ENCODE results near the gene ILKAP. TPM values are rescaled to one million over a fixed set of nuclear protein-coding genes. Genes with fewer than 3 reads are reported as not detected.

ILKAP gene
- total RNA-seq, 1 donor from 2014 or later, result 71.4 TPM

DNA sequence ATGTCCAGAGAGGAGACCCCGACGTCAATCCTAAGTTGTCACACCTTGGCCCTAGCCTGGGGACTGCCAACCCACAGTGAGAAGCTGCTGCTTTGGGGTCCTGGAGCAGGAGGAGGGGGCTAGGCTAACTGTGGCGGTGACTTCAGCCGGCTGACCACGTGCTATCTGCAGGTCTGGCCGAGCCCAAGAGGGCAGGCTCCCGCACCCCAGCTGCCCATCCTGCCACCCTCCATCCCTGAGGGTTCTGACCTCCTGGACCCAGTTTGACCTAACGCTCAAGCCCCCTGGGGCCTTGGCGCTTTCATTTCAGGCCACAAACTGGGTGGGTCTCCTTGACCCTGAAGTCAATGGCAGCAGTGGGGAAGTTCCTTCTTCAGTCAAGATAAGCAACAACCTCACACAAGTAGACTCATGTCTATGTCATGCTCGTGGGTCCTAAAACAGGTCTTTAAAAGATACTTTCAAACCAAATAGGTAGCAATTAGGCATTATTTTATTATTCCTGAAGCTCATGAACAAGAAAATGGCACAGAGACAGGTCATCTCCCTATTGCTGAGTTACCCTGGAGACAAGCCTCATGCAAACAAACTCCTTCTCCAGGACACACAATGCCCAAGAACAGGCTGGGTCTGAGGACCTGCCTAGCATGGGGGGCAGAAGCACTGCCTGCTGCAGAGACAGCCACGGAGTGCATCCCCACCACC lies 34.1 kb upstream of the ILKAP start:
- intact Hi-C loops (cut with micrococcal nuclease), result no loop called here

DNA sequence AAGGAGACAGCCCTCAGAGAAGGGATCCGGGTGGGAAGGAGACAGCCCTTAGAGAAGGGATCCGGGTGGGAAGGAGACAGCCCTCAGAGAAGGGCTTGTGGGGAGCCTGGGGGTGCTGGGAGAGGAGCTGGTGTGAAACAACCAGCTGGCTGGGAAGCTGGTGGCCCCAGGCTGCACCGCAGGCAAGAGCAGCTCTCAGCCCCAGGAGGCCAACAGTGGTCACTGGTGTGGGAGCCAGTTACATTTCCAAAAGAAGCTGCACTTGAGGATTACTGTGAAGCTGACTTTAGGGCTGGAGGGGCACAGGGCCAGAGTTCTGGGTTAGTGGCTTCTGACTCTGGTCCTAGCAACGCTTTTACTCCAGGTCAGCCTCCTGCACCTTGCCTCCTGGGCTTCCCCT lies 33.1 kb upstream of the ILKAP start:
- intact Hi-C loops (cut with micrococcal nuclease), result no loop called here

DNA sequence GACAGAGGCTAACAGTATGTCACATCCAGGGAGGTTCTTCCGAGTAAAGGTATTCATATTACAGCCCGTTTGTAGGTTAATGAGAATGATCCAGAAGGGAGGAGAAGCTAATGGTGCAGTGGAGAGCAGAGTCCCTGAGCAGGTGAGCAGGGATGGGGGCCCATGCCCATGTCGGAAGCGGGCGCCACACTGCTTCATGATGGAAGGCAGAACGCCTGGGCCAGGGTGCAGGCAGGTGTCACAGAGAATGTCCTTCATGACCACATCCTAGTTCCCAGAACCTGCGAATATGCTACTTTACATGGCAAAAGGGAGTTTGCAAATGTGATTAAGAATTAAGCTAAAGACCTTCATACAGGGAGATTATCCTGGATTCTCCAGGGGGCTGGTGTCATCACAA lies 32.4 kb upstream of the ILKAP start:
- intact Hi-C loops (cut with micrococcal nuclease), result no loop called here

DNA sequence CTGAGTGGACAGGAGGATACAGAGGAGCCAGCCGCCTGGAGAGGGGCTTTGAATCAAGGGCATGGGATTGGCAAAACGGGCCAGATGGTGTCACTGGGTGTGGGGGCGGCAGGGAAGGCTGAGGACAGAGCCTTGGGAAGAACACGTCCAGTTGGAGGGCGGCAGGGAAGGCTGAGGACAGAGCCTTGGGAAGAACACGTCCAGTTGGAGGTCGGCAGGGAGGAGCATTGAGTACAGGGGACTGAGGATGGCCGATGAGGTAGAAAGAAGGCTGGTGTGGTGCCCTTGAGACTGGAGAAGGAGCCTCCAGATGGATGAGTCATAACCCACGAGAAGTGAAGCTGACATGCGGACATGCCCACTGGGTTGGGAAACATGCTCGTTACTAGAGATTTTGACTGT lies 31.8 kb upstream of the ILKAP start:
- intact Hi-C loops (cut with micrococcal nuclease), result no loop called here

DNA sequence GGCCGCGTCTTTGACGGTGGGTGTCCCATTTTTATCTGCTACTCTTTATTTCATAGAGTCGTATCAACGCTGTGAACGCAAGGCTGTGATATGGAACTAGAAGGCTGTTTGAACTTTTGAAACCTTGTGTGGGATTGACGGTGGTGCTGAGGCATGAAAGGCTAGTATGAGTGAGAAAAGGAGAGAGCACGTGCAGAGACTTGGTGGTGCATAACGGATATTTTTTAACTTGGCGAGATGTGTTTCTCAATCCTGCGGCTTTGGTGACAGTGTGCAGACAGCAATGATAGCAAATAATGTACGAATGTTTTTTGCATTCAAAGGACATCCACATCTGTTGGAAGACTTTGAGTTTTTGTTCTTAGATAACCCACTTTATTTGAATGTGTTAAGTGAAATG lies 30.1 kb upstream of the ILKAP start:
- intact Hi-C loops (cut with micrococcal nuclease), result loop anchor here (1.0 kb wide), 1 partner anchor 30 kb away; the partner anchor contains the start of gene ILKAP

DNA sequence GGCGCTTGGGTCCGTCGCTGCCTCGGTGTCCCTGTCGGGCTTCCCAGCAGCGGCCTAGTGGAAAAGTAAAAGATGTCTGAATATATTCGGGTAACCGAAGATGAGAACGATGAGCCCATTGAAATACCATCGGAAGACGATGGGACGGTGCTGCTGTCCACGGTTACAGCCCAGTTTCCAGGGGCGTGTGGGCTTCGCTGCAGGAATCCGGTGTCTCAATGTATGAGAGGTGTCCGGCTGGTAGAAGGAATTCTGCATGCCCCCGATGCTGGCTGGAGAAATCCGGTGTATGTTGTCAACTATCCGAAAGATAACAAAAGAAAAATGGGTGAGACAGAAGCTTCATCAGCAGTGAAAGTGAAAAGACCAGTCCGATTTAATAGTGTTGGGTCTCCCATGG lies 28.3 kb upstream of the ILKAP start:
- intact Hi-C loops (cut with micrococcal nuclease), result loop anchor here (1.0 to 2.0 kb wide), 2 partner anchors 7 to 29 kb away; partner anchors contain the start of gene ILKAP

DNA sequence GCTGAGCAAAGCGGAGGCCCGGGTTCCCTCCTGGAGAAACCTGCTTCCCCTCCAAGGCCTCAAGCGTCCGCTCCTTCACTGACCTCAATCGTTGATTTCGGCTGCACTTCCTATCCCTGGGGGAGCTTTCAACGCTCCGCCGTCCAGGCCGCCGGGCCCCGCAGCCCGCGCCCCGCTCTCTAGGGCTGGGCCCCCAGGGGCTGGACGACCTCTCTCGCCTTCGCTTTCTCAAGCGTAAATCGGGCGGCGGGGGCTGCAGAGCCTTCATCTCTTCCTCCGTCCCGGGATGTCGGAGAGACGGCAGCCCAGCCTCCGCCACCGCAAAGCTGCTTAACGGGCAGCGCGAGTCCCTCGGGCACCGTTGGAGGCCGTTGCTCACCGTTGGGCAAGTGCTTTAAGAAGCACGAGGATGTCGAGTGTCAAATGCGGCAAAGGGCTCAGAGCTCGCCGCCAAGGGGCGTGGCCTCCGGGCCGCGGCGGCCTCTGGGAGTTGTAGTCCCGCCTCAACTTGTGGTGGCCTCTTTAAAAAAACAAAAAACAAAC lies 27.8 kb upstream of the ILKAP start:
- intact Hi-C loops (cut with micrococcal nuclease), result loop anchor here (1.0 to 2.0 kb wide), 2 partner anchors 8 to 29 kb away; partner anchors contain the start of gene ILKAP

DNA sequence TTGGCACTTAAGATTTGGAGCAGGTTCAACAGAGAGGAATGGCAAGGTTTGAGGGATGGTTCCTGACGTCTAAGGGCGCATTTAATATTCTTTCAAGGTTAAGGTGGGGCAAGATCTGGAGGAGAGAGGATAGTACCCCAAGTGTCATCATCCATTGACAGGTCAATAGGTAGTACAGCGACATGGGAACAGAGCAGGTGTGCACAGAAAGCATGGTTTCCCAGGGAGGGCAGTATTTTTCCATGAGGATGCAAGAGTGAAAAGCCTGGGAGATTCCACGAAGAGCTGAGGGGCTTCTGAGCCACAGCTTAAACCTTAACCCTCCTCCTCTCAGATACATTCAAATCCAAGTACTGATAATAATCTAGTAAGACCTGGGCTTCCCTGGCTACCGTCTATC lies 27.2 kb upstream of the ILKAP start:
- intact Hi-C loops (cut with micrococcal nuclease), result loop anchor here (1.0 to 2.0 kb wide), 2 partner anchors 9 to 28 kb away; partner anchors contain the start of gene ILKAP

DNA sequence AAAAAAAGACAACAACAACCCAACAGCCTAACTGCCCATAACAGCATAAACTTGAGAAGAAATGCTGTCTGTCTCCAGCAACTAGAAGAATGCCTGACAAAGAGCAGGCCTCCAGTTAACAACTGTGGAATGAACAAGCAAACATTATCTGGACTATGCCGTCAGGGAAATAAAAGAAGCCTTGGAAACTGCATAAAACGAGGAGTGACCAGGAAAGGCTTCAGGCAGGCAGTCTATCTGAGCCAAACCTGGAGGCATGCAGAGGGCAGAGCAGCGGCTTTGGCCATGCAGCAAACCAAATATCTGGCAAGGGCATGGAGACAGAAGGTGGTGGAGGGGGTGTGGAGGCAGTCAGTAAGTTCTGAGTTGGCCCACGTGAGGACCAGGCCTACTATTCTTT lies 25.2 kb upstream of the ILKAP start:
- intact Hi-C loops (cut with micrococcal nuclease), result no loop called here

DNA sequence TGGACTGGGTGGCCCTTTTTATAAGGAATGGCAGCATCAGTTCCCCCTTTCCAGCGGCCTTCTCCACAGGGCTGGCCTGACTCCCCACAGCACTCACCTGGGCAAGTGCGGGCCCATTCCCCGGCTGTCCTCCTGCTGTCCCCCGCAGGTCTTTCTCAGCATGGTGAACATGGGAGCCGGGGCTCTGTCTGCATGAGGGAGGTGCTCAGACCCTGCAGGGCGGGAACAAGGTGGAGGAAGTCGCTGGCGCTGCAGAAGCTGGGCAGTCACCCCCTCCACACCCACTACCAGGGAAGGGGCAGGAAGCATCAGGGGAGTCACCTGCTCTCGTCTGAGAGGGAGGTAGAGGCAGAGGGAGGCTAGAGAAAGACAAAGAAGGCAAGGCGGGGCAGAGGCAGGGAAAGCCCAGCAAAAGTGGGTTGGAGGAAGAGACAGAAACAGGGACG lies 24.1 kb upstream of the ILKAP start:
- intact Hi-C loops (cut with micrococcal nuclease), result no loop called here

DNA sequence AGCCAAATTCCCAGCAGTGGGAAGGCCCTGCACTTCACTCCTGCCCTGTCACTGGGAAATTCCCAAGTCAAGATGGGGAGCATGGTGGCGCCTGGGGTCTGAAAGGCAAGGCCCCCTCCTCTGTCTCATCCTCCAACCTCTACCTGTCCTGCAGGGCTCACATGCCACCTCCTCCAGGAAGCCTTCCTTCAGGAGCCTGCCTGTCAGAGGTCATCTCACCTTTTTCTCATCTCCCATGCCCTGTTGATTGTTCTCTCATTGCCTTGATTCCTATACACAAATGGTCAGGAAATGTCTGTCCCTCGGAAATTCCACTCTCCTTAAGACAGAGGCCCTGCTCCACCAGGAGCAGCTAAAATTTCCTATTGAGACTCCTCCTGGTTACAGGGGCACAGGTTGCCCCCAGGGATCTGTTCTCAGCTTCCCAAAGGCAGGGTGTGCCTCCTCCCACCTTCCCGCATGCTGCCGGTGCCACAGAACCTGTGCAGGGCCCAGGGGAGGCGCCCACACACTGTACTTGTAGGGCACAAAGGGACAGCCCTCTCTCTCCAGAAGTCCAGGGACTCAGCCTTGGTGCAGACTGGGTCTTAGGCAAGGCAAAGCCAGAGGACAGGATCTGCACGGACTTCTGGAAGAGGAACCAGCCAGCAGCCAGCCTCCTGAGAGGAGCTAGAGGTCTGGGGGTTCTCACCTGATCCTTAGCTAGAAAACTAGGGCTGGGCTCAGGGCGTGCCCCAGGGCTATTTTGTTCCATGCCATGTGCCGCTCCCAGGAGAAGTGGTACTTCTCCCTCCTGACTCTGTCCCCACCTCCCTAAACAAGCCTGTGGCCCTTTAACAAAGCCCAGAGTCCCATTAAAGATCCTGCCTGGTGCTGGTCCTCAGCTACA lies 23.4 kb upstream of the ILKAP start:
- intact Hi-C loops (cut with micrococcal nuclease), result no loop called here

DNA sequence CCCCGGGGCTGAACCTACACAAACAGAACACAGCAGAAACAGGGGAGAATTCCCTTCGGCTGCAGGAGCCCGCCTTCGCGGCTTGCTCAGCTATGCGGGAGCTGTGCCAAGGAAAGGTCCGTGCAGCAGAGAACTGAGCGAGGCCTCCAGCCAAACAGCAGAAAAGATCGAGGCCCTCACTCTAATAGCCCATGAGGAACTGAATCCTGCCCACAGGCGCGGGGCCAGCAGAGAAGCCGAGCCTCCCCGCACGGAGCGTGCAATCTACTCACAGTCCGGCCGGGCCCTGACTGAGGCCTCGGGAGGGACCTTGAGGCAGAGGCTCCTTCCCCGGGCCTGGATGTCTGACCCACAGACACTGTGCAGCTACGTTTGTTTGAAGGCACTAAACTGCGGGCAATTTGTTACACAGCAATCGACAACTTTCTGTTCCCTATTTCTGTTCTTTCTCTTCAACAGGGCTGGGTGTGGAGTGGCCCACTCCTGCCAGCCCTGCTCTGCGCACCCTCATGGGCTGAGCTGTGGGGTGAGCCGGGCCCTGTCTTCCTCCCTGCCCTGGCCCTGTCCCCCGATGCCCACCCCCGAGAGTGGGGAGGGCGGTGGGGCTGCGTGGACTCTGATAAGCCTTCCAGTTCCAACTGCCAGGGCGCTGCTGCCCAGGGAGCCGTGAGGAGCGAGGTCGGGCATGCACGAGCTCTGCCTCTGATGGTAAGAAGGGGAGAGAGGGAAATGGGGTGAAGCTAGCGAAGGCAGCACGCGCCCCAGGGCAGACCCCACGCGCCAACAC lies 22.6 kb upstream of the ILKAP start:
- intact Hi-C loops (cut with micrococcal nuclease), result no loop called here

DNA sequence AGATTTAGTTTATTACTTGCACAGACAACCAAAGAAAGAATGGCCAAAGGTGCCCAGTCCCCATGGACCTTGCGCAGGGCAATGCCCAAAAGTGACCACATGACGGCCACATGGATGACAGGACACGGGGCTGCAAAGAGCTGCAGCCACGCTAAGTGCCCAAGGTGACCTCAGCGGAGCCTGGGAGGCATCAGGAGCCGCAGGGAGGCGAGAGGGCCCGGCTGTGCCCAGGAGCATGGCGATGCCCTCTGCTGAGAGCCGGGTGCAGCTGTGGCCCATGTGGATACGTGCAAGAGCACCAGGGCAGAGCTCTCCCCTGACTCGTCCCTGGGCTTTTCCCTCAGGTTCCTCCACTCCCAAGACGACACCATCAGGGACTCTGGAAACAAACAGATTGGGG lies 21.6 kb upstream of the ILKAP start:
- intact Hi-C loops (cut with micrococcal nuclease), result no loop called here

DNA sequence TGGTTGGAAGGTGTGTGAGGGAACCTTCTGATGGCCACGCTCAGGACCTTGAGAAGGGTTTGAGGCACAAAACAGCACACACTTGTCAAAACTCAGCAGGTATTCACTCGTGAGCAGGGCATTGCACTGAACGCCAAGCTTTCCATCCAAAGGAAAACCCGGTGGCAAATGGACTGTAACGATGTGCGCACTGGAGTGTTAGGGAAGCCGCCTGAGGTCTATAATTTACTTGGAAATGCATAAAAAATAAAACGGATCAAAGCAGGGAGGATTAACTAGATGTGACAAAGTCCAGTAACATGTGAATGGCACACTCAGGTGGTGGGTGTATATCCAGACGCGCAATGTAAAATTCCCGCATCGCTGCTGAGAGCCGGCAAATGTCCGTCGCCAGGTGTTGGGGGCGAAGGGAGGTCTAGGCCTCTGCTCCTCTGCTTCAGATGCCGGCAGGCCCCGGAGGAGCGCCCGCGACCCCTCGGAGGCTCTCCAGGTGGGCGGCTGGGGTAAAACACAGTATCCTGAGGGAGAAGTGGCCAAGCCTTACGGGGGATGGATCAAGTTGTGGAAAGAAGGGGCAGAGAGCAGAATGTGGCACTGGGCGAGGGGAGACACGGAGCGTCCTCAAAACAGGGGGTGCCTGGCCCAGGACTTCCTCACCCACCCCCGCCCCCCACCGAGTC lies 21.0 kb upstream of the ILKAP start:
- intact Hi-C loops (cut with micrococcal nuclease), result no loop called here

DNA sequence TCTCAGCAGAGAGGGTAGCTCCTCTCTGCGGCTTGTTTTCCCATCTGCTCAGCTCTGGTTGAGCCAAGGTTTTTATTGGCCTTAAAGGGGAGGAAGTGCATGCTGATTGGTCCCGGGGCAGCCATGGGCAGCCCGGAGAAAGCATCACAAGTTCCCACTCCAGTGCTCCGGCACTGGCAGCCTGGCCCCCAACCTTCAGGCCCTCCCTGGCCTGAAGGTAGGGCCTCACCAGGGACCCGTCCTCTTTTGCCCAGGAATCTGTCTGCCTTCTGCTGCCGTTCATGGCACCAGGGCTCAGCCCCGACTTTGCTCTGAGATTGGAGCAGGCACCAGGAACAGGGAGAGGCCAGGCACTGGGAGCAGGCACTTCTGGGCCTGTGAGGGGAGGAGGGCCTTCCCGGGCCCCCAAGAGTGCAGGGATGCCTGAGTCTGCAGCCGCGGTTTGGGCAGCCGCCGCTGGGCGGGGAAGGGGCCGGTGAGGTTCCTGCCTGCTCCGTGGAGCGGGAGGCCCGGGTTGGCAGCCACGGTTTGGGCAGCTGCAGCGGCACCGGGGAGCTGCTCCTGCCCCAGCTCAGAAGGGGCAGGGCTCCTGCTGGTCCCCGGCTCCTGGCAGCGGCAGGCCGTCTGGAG lies 17.5 kb upstream of the ILKAP start:
- intact Hi-C loops (cut with micrococcal nuclease), result no loop called here

DNA sequence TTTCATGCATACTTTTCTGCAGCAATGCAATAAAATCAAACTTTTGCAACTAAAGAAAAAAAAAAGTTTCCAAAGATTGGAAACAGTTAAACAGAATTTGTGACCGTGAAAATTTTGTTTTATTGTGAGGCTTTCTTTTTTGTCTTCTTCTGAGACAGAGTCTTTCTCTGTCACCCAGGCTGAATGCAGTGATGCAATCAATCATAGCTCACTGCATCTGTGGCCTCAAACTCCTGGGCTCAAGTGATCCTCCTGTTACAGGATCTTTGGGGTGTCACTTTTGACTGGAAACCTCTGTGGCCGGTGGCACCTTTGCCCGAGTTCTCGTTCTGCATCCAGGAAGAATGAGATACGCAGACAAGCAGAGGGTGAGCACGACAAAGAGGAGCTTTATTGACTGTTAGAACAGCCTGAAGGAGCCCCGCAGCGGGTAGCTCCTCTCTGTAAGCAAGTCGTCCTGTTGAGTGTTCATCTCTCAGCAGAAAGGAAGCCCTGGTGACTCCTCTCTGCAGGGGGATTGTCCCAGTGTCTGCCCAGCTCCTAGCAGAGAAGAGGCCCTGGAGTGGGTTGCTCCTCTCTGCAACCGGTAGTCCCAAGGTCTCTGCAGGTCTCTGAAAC lies 16.9 kb upstream of the ILKAP start:
- intact Hi-C loops (cut with micrococcal nuclease), result no loop called here

DNA sequence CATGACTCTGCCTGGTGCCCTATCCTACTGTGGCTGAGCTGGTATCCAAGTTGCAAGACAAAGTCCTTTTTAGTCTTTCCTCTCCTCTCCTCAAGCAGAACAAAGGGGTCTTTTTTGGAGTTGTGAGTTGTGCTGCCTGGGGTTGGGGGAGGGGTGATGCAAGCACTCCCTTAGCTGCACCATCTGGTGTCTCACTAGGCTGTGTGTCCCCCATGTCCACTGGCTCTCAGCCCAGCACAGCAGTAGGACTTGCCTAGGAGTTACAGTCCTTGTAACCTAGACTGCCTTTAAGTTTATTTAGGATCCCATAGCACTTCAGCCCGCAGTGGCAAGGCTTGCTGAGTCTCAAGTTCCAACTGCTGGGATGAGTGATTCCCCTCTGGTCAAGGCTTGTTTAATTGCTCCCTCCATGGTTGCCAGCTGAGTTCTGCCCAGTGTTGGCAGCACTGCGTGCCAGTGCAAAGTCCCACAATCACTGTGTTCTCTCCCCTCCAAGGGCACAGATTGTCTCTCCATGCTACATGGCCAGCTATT lies 13.2 kb upstream of the ILKAP start:
- intact Hi-C loops (cut with micrococcal nuclease), result no loop called here

DNA sequence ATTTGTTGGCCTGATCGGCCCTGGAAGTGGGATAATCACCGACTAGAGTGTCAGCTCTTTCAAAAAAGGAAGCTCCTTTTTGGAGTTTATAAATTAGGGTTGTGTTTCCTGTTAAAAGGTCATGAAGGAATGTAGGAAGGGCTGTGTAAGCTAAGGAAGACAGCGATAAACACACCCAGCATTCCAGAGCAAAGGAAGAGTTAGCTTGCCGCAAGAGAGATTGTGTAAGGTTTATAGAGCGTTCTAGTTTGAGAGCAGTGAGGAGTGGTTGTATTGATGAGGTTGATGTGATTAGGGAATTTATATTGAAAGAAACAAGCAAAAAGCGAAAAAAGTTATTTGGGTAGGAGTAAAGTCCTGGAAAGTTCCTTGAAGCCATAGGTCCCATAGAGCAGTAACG lies 3.5 kb upstream of the ILKAP start:
- intact Hi-C loops (cut with micrococcal nuclease), result no loop called here

DNA sequence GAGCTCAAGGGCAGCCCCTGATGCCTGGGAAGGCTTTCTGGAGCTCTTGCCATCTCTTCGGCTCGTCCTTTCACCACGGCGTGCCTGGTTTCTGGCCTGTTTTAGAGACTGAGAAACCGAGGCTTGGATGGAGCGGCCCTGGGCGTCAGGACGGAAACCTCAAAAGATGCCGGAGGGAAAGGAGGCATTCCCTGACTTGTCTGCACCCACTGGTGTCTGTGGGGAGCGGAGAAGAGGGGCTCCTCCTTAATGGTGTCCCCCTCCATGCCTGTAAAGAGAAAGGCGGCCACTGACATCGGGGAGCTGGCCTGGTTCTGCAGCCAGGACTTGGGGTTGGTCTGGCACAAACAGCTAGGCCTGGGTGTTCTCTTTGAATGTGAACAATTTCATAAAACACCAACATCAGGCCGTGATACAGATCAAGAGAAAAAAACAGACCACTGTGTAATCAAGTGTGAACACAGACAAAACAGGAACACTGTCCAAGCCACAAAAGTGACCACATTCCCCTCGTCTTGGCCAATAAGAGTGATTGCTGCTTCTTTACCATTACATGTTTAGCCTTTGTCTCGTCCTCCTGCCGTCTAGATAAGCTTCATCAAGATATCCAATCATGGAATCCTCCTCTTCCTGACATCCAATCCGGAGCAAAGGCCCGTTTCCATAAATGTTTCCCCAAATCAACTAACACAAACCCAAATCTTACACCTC lies 633 bp upstream of the ILKAP start:
- intact Hi-C loops (cut with micrococcal nuclease), result loop anchor here (1.0 to 2.0 kb wide), 6 partner anchors 27 to 236 kb away; partner anchors contain the start of genes HES6, PER2 and SCLY
